ENCODE data around the gene FMN2.

- TF ChIP-seq EZH2phosphoT487 (IDR thresholded peaks at IDR 0.05; ENCODE audit: borderline replicate concordance, low read length) (no peak), CTCF (conservative IDR thresholded peaks at IDR 0.05; ENCODE audit: low read depth, low read length) (no peak)
These were observed 370.6 kb downstream of the FMN2 start for GRCh38 chr1:240462277-240462676.

Measured in PC-3 (cell line).